HG03521 (cell line): ENCODE measurements around the gene APOB.

Experiments used
- ATAC-seq: cut with Tn5 transposase; IDR thresholded peaks from one replicate; pipeline ENCODE4 v1.9.1; 2021; ENCODE audit warnings: mild to moderate bottlenecking, moderate library complexity; ENCODE audit not compliant: unreplicated experiment

APOB gene

GRCh38 chr2:20953146-20953824 lies 90.6 kb downstream of the APOB start:
- ATAC-seq, result no peak
